Neural crest cell (in vitro differentiated cells): ENCODE results near the gene EXOC6B. TPM values are rescaled to one million over a fixed set of nuclear protein-coding genes. Genes with fewer than 3 reads are reported as not detected.

Source experiments
- DNase-seq: peaks from one replicate; pipeline ENCODE4 v3.0.0; 2021; ENCODE audit warnings: low read depth, mixed read lengths, low spot score
- H3K27ac Mint-ChIP-seq: one replicate; pipeline ENCODE4 v1.8.0; 2021; ENCODE audit warnings: mild to moderate bottlenecking, mixed read lengths; ENCODE audit not compliant: unreplicated experiment
- H3K27me3 Mint-ChIP-seq: 2 replicates; pipeline ENCODE4 v1.8.0; 2021; ENCODE audit warnings: low read depth, mild to moderate bottlenecking, mixed read lengths
- H3K36me3 Mint-ChIP-seq: 2 replicates; pipeline ENCODE4 v1.8.0; 2021; ENCODE audit warnings: low read depth, mild to moderate bottlenecking, mixed read lengths
- H3K4me1 Mint-ChIP-seq: 2 replicates; pipeline ENCODE4 v1.8.0; 2021; ENCODE audit warnings: mixed read lengths
- H3K4me3 Mint-ChIP-seq: one replicate; pipeline ENCODE4 v1.8.0; 2021; ENCODE audit warnings: mild to moderate bottlenecking, mixed read lengths
- H3K9me3 Mint-ChIP-seq: 2 replicates; pipeline ENCODE4 v1.8.0; 2021; ENCODE audit warnings: mixed read lengths
- total RNA-seq: library from RNA; stranded (reverse); gene quantifications from 2 replicates; pipeline ENCODE4 v1.2.1, GENCODE V29; 2021
- TF ChIP-seq, protein P1 (sequence below): fragments of 200-600 bp; sonication (generic); conservative IDR thresholded peaks from 2 replicates; pipeline ENCODE4 v1.5.0; 2021; ENCODE audit warnings: antibody characterized with exemption, mild to moderate bottlenecking

EXOC6B gene
- total RNA-seq, 1 donor from 2014 or later: 28.2 TPM

GRCh38 chr2:72140621-72140960 lies 685.2 kb downstream of the EXOC6B start:
- DNase-seq: no peak
- Mint-ChIP-seq H3K36me3 (no peaks in the 10 kb centered on the region), H3K9me3 (no peaks in the 10 kb centered on the region), H3K27me3 (peaks cover 62% of the 10 kb centered on the region), H3K4me3 (no peak overlapping the region), H3K27ac (no peak overlapping the region), H3K4me1 (peaks cover 35% of the 10 kb centered on the region)
- TF ChIP-seq, protein P1, sequence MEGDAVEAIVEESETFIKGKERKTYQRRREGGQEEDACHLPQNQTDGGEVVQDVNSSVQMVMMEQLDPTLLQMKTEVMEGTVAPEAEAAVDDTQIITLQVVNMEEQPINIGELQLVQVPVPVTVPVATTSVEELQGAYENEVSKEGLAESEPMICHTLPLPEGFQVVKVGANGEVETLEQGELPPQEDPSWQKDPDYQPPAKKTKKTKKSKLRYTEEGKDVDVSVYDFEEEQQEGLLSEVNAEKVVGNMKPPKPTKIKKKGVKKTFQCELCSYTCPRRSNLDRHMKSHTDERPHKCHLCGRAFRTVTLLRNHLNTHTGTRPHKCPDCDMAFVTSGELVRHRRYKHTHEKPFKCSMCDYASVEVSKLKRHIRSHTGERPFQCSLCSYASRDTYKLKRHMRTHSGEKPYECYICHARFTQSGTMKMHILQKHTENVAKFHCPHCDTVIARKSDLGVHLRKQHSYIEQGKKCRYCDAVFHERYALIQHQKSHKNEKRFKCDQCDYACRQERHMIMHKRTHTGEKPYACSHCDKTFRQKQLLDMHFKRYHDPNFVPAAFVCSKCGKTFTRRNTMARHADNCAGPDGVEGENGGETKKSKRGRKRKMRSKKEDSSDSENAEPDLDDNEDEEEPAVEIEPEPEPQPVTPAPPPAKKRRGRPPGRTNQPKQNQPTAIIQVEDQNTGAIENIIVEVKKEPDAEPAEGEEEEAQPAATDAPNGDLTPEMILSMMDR: no peak

GRCh38 chr2:72139874-72140620 lies 685.8 kb downstream of the EXOC6B start:
- H3K4me3 Mint-ChIP-seq: no peak overlapping the region
- peaks cover 33% of the 10 kb centered on the region for H3K4me1 Mint-ChIP-seq
- H3K27me3 Mint-ChIP-seq: peaks cover 56% of the 10 kb centered on the region
- TF ChIP-seq, protein P1: no peak
- no peaks in the 10 kb centered on the region for H3K36me3 Mint-ChIP-seq
- H3K27ac Mint-ChIP-seq: no peak overlapping the region
- no peaks in the 10 kb centered on the region for H3K9me3 Mint-ChIP-seq
- no peak for DNase-seq

- Mint-ChIP-seq H3K9me3 (no peaks in the 10 kb centered on the region), H3K4me1 (peaks cover 33% of the 10 kb centered on the region), H3K27me3 (peaks cover 54% of the 10 kb centered on the region), H3K4me3 (no peak overlapping the region), H3K36me3 (no peaks in the 10 kb centered on the region), H3K27ac (no peak overlapping the region)
- TF ChIP-seq, protein P1: no peak
- no peak for DNase-seq
These were observed 686.4 kb downstream of the EXOC6B start for GRCh38 chr2:72139471-72139873.

- no peak overlapping the region for H3K27ac Mint-ChIP-seq
- H3K9me3 Mint-ChIP-seq: no peaks in the 10 kb centered on the region
- peaks cover 31% of the 10 kb centered on the region for H3K4me1 Mint-ChIP-seq
- H3K36me3 Mint-ChIP-seq: no peaks in the 10 kb centered on the region
- H3K4me3 Mint-ChIP-seq: no peak overlapping the region
- DNase-seq: no peak
- TF ChIP-seq, protein P1: no peak
- peaks cover 51% of the 10 kb centered on the region for H3K27me3 Mint-ChIP-seq
These were observed 686.9 kb downstream of the EXOC6B start for GRCh38 chr2:72138921-72139381.

DNA sequence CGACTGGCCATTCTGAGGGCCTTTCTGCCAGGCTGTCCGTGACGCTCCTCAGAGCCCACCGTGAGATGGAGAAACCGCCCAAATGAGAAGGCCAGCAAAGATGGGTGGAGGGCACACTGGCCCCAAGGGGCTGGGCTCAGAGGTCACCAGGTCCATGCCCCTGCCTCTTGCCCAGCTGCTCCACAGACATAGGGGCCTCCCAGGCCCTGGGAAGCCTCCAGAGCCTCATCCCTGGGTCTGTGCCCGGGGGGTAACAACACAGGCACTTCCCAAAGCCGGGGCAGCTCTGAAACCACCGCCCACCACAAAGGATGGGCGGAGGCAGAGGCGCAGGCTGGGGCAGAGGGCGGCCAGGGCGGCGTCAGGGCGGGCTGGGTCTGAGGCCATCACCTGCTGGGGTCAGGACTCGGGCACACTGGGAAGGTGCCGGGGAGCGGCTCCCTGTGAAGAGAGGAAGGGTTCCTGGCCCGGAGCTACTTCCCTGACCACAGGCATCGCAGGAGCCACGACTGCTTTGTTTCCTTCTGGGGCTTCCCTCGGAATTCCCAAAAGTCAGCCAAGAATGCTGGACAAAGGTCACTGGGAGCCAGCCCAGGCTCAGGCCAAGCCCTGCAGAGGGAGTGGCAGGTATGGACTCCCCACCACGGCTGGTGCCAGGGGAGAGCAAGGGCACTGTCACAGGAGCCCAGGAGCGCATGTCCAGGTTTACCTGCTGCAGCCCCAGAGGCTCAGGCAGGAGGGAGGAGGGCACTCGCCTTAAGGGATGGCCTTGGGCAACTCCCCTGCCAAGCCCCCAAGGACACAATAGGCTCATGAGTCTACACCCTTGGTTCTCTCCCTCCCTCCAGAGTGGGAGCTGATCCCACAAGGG lies 687.6 kb downstream of the EXOC6B start:
- no peak for DNase-seq
- Mint-ChIP-seq H3K4me3 (no peak overlapping the region), H3K9me3 (no peaks in the 10 kb centered on the region)

More for the DNA sequence above, 687.6 kb downstream of the EXOC6B start:
- H3K36me3 Mint-ChIP-seq: no peaks in the 10 kb centered on the region
- H3K4me1 Mint-ChIP-seq: peaks cover 26% of the 10 kb centered on the region
- TF ChIP-seq, protein P1: no peak
- H3K27me3 Mint-ChIP-seq: peaks cover 44% of the 10 kb centered on the region
- H3K27ac Mint-ChIP-seq: no peak overlapping the region
